ENCODE measurements around the gene FOXF1. TPM values are rescaled to one million over a fixed set of nuclear protein-coding genes. Genes with fewer than 3 reads are reported as not detected.

Gene FOXF1
- total and polyA plus RNA-seq, 2 of the 13 experiments (the other 11 are each of a cell fraction or from before 2014, with no cell fraction given): not detected

DNA sequence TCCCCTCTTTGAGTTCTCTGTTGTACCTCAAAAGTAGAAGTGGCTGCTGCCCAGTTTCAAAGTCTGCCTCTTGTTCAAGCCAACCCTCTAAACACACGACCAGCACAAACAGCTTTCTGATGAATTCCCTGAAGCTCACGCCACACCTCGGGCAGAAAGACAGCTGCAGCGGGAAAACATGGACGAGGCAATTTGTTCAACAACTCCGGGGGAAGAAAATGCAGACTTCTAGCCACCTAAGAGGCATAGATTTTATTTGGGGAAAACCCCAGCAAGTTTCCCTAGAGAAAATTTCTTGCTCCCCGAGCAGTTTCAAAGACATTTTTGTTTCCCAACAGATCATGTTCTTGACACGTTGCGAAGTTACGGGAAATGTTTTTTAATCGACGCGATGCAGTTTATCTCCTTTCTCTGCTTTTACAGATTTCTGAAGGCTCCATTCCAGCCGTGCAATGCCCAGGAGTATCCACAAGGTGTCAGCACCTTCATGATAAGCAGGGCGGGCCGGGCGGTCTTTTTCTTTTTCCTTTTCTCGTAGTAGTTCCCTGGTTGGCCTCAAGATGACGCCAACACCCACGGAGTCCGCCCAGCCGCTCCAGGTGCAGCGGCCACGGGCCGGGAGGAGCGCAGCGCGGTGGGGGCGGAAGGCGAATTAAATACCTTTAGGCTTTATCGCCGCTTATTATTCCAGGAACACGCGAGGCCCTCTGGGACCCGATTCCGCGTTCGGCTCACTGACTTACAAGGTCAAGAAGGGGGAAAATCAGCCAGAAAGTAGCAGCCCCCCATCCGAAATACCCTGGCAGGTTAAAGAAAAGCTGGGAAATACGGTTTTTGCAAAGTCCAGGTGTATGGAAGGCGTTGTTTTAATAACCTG is 53.4 kb downstream of the FOXF1 start (continued):
- TF ChIP-seq THAP11 (CRISPR knock-in tag; IDR thresholded peaks at IDR 0.05) (peak; percentile 53; the same call in 1 of the 2 replicates), JUN (CRISPR knock-in tag; IDR thresholded peaks at IDR 0.05) (no peak), NFE2L2 (IDR thresholded peaks at IDR 0.05; ENCODE audit: low read length) (peak; percentile 34; the same call in 1 of the 2 replicates), ZNF460 (CRISPR knock-in tag; IDR thresholded peaks at IDR 0.05; ENCODE audit: borderline replicate concordance) (no peak), NCOA2 (CRISPR knock-in tag; IDR thresholded peaks at IDR 0.05) (0 out of 2 replicates have a peak, but pooled peaks have one; percentile 11), NCOR1 (IDR thresholded peaks at IDR 0.05; ENCODE audit: borderline replicate concordance, low read length) (no peak), MXD4 (CRISPR knock-in tag; IDR thresholded peaks at IDR 0.05) (0 out of 2 replicates have a peak, but pooled peaks have one; percentile 37), ESRRA (CRISPR knock-in tag; IDR thresholded peaks at IDR 0.05; ENCODE audit: low read depth) (no peak), YEATS2 (CRISPR knock-in tag; IDR thresholded peaks at IDR 0.05; ENCODE audit: borderline replicate concordance) (peak; percentile 21; the same call in 1 of the 2 replicates), ZBTB34 (CRISPR knock-in tag; IDR thresholded peaks at IDR 0.05) (no peak), ZMYM2 (CRISPR knock-in tag; IDR thresholded peaks at IDR 0.05) (no peak), ZNF703 (CRISPR knock-in tag; IDR thresholded peaks at IDR 0.05; ENCODE audit: borderline replicate concordance) (no peak), EZH2 (conservative IDR thresholded peaks at IDR 0.05; ENCODE audit: low read depth, low read length) (peak; percentile 87; the same call in 1 of the 2 replicates), ZKSCAN8 (CRISPR knock-in tag; IDR thresholded peaks at IDR 0.05; ENCODE audit: borderline replicate concordance) (0 out of 2 replicates have a peak, but pooled peaks have one; percentile 43), SIX1 (CRISPR knock-in tag; IDR thresholded peaks at IDR 0.05; ENCODE audit: borderline replicate concordance) (no peak), GLI4 (CRISPR knock-in tag; IDR thresholded peaks at IDR 0.05; ENCODE audit: borderline replicate concordance) (peak; percentile 79; the same call in 1 of the 2 replicates), ZFP82 (CRISPR knock-in tag; IDR thresholded peaks at IDR 0.05; ENCODE audit: borderline replicate concordance) (0 out of 2 replicates have a peak, but pooled peaks have one; percentile 32), ZNF605 (CRISPR knock-in tag; IDR thresholded peaks at IDR 0.05) (0 out of 2 replicates have a peak, but pooled peaks have one; percentile 54), IKZF5 (CRISPR knock-in tag; IDR thresholded peaks at IDR 0.05) (no peak), SETDB1 (CRISPR knock-in tag; IDR thresholded peaks at IDR 0.05; ENCODE audit: borderline replicate concordance) (no peak), SUZ12 (IDR thresholded peaks at IDR 0.05; ENCODE audit: low read depth, low read length) (peak; percentile 27)
- TF ChIP-seq, protein P1, sequence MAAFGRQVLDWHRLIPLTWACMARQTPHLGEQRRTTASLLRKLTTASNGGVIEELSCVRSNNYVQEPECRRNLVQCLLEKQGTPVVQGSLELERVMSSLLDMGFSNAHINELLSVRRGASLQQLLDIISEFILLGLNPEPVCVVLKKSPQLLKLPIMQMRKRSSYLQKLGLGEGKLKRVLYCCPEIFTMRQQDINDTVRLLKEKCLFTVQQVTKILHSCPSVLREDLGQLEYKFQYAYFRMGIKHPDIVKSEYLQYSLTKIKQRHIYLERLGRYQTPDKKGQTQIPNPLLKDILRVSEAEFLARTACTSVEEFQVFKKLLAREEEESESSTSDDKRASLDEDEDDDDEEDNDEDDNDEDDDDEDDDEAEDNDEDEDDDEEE (CRISPR knock-in tag; IDR thresholded peaks at IDR 0.05): peak; percentile 25; the same call in 1 of the 2 replicates
- TF ChIP-seq, protein P2, sequence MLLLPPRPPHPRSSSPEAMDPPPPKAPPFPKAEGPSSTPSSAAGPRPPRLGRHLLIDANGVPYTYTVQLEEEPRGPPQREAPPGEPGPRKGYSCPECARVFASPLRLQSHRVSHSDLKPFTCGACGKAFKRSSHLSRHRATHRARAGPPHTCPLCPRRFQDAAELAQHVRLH (CRISPR knock-in tag; IDR thresholded peaks at IDR 0.05; ENCODE audit: borderline replicate concordance, low read depth): no peak
- TF ChIP-seq, protein P3, sequence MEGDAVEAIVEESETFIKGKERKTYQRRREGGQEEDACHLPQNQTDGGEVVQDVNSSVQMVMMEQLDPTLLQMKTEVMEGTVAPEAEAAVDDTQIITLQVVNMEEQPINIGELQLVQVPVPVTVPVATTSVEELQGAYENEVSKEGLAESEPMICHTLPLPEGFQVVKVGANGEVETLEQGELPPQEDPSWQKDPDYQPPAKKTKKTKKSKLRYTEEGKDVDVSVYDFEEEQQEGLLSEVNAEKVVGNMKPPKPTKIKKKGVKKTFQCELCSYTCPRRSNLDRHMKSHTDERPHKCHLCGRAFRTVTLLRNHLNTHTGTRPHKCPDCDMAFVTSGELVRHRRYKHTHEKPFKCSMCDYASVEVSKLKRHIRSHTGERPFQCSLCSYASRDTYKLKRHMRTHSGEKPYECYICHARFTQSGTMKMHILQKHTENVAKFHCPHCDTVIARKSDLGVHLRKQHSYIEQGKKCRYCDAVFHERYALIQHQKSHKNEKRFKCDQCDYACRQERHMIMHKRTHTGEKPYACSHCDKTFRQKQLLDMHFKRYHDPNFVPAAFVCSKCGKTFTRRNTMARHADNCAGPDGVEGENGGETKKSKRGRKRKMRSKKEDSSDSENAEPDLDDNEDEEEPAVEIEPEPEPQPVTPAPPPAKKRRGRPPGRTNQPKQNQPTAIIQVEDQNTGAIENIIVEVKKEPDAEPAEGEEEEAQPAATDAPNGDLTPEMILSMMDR (CRISPR knock-in tag; IDR thresholded peaks at IDR 0.05): peak; percentile 99

All from HepG2 (cell line).